Endothelial cell (in vitro differentiated cells): Measurements from ENCODE around the gene SPAG17. TPM values are rescaled to one million over a fixed set of nuclear protein-coding genes. Genes with fewer than 3 reads are reported as not detected.

Experiments used
- DNase-seq: peaks from one replicate; pipeline ENCODE4 v3.0.0; 2021; ENCODE audit warnings: low spot score
- H3K27ac Mint-ChIP-seq: one replicate; pipeline ENCODE4 v1.8.0; 2021; ENCODE audit warnings: mixed read lengths, inconsistent platforms; ENCODE audit not compliant: unreplicated experiment
- H3K27me3 Mint-ChIP-seq: one replicate; pipeline ENCODE4 v1.8.0; 2021; ENCODE audit warnings: mild to moderate bottlenecking, moderate library complexity, mixed read lengths, inconsistent platforms; ENCODE audit not compliant: unreplicated experiment
- H3K36me3 Mint-ChIP-seq: one replicate; pipeline ENCODE4 v1.8.0; 2021; ENCODE audit warnings: mild to moderate bottlenecking, low read depth, mixed read lengths, inconsistent platforms; ENCODE audit not compliant: unreplicated experiment
- H3K4me1 Mint-ChIP-seq: one replicate; pipeline ENCODE4 v1.8.0; 2021; ENCODE audit warnings: mild to moderate bottlenecking, mixed read lengths, inconsistent platforms; ENCODE audit not compliant: unreplicated experiment
- H3K4me3 Mint-ChIP-seq: one replicate; pipeline ENCODE4 v1.8.0; 2021; ENCODE audit warnings: mild to moderate bottlenecking, mixed read lengths, inconsistent platforms; ENCODE audit not compliant: unreplicated experiment
- H3K9me3 Mint-ChIP-seq: one replicate; pipeline ENCODE4 v1.8.0; 2021; ENCODE audit warnings: mixed read lengths, inconsistent platforms; ENCODE audit not compliant: unreplicated experiment
- total RNA-seq: library from RNA; stranded (reverse); fragmentation: NEBNext Ultra II Directional; extraction: Animal tissue kit (Norgen Biotek cat#: 25700); gene quantifications from one replicate; pipeline ENCODE4 v1.2.1, GENCODE V29; 2021; ENCODE audit not compliant: unreplicated experiment
- TF ChIP-seq, protein P1 (sequence below): fragments of 200-600 bp; sonication (generic); IDR thresholded peaks from one replicate; pipeline ENCODE4 v1.5.0; 2021; ENCODE audit warnings: antibody characterized with exemption; ENCODE audit not compliant: unreplicated experiment

SPAG17 gene
- total RNA-seq, 1 donor from 2014 or later = 9.5 TPM

DNA sequence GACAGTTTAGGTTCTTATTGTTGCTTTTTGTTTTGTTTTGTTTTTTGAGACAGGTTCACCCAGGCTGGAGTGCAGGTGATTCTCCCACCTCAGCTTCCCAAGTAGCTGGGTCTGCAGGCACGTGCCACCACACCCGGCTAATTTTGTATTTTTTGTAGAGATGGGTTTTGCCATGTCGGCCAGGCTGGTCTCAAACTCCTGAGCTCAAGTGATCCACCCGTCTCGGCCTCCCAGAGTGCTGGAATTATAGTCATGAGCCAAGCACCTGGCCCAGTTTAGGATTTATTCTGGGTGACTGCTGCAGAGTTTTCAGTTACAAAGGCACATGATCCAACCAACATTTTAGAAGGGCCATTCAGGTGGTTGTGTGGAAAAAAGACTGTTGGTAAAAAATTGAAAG lies 102.0 kb downstream of the SPAG17 start:
- Mint-ChIP-seq H3K27me3 (no peaks in the 10 kb centered on the region), H3K9me3 (no peaks in the 10 kb centered on the region), H3K4me3 (no peak overlapping the region), H3K4me1 (peaks cover 1% of the 10 kb centered on the region), H3K36me3 (no peaks in the 10 kb centered on the region), H3K27ac (no peak overlapping the region)
- TF ChIP-seq, protein P1, sequence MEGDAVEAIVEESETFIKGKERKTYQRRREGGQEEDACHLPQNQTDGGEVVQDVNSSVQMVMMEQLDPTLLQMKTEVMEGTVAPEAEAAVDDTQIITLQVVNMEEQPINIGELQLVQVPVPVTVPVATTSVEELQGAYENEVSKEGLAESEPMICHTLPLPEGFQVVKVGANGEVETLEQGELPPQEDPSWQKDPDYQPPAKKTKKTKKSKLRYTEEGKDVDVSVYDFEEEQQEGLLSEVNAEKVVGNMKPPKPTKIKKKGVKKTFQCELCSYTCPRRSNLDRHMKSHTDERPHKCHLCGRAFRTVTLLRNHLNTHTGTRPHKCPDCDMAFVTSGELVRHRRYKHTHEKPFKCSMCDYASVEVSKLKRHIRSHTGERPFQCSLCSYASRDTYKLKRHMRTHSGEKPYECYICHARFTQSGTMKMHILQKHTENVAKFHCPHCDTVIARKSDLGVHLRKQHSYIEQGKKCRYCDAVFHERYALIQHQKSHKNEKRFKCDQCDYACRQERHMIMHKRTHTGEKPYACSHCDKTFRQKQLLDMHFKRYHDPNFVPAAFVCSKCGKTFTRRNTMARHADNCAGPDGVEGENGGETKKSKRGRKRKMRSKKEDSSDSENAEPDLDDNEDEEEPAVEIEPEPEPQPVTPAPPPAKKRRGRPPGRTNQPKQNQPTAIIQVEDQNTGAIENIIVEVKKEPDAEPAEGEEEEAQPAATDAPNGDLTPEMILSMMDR = no peak
- no peak for DNase-seq

DNA sequence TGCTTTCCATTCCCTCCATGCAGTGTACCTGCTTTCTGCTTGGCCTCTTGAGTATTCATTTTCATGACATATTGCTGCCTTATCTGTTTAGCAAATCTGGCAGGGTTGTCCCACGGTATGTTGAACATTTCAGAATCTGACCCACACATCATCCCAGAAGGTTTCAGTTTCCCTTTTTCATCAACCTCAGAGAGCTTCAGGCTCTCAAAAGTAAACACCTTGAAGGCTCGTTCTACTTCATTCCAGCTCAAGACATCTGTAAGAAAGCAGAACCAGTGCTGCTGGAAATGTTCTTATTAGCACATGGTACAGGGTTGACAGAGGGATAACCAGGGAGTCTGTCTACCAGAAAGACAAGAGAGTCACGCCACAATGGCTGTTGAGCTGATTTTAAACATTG lies 103.6 kb downstream of the SPAG17 start:
- Mint-ChIP-seq H3K9me3 (no peaks in the 10 kb centered on the region), H3K27me3 (no peaks in the 10 kb centered on the region), H3K4me3 (no peak overlapping the region), H3K27ac (no peak overlapping the region), H3K4me1 (peaks cover 7% of the 10 kb centered on the region), H3K36me3 (no peaks in the 10 kb centered on the region)
- DNase-seq = no peak
- TF ChIP-seq, protein P1 = no peak

DNA sequence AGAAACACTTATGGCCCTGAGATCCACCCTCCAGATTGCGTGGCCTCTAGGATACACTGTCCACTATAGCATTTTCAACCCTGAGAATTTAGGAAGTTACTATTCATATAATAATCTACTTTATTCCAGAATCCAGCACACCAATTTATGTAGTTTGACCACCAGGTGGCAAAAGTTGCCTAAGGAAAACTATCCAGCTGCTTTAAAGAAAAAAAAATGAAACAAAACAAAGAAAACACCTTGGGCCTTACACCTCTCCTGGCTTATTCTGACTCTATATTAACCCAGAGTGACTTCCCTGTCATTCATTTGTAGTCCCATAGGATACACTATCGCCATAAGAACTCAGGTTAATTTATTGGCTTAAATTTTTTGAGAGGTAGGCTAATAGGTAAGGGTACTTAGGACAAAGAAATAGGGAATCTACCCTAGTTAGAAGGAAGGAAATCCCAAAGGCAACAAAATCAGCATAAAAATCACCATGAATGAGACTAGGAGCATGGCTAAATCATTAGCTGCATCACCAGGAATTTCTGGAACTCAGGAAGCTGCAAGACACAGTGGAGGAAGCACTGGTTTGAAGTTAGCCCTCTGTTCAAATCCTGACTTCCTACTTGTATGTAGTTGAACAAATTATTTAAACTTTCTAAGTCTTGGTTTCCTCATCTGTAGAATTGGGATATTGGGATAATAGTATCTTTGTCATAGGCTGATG lies 107.5 kb downstream of the SPAG17 start:
- TF ChIP-seq, protein P1 = peak; percentile 83

DNA sequence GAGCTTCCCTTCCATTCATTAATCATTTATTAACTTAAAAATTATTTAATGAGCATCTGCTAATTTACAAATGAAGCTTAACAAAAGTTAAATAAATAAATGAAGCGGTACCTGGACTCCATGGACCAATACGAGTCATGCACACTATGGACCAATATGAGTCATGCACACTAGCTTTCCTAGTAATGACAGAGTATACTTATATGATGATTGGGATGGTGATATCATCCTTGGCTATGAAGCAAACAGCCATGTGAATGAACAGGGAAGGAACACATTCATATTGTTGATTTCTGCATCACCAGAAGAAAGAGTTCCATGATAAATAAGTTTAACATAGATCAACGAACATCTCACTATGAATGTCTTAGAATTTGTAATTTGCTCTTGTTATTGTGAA lies 109.9 kb downstream of the SPAG17 start:
- no peak for DNase-seq
- no peak overlapping the region for H3K4me3 Mint-ChIP-seq
- H3K36me3 Mint-ChIP-seq = no peaks in the 10 kb centered on the region
- H3K27me3 Mint-ChIP-seq = no peaks in the 10 kb centered on the region
- TF ChIP-seq, protein P1 = no peak
- H3K9me3 Mint-ChIP-seq = no peaks in the 10 kb centered on the region
- H3K4me1 Mint-ChIP-seq = peaks cover 7% of the 10 kb centered on the region
- no peak overlapping the region for H3K27ac Mint-ChIP-seq

More for the DNA sequence above, 107.5 kb downstream of the SPAG17 start:
- Mint-ChIP-seq H3K9me3 (no peaks in the 10 kb centered on the region), H3K27ac (peak overlapping the region; percentile 91), H3K4me3 (no peak overlapping the region), H3K4me1 (peaks cover 7% of the 10 kb centered on the region), H3K27me3 (no peaks in the 10 kb centered on the region), H3K36me3 (no peaks in the 10 kb centered on the region)
- peak; percentile 10 for DNase-seq

DNA sequence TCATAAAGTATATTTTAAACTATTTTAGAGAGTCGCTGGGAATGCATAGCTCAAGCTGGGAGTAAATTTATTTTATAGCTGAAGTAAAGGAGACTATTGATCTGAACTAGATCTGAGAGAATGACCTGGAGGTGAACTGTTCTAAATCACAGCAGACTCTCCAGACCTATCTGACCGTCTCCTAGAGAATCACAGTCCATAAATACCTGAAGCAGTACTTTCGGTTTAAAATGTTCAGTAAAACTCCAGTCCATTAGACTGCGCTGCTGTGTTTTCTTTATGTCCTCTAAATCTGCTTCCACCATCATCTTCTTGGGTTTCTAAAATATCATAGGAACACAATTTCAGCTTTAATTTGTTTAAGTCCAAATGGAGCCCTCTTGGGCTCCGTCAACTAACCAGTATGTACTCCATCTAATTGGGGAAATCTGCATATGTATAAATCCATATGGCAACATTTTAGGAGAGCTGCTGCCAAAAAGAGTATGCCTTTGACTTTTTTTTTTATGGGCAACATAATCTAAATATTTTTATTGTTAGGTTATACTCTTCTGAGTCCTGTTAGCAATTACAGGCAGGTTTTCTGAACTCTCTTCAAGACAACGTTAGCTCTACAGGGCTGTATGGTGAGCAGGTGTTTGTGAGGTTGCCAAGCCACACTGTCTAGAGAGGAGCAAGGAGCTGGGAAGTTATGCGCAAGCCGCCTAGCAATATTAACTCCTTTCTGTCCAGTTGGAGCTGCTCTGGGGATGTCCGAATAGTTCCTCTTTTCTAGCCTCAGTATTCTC lies 111.2 kb downstream of the SPAG17 start:
- no peak overlapping the region for H3K4me3 Mint-ChIP-seq
- no peaks in the 10 kb centered on the region for H3K9me3 Mint-ChIP-seq
- H3K27me3 Mint-ChIP-seq = no peaks in the 10 kb centered on the region
- H3K27ac Mint-ChIP-seq = no peak overlapping the region
- DNase-seq = no peak
- TF ChIP-seq, protein P1 = no peak
- peaks cover 7% of the 10 kb centered on the region for H3K4me1 Mint-ChIP-seq
- H3K36me3 Mint-ChIP-seq = no peaks in the 10 kb centered on the region
